ENCODE data around the gene CUL5.
"Not testable (repeated sequence)": the region's sequence is repeated elsewhere in the genome, so short reads cannot be mapped to it uniquely, and the experiment has no call there.

CUL5 gene

DNA sequence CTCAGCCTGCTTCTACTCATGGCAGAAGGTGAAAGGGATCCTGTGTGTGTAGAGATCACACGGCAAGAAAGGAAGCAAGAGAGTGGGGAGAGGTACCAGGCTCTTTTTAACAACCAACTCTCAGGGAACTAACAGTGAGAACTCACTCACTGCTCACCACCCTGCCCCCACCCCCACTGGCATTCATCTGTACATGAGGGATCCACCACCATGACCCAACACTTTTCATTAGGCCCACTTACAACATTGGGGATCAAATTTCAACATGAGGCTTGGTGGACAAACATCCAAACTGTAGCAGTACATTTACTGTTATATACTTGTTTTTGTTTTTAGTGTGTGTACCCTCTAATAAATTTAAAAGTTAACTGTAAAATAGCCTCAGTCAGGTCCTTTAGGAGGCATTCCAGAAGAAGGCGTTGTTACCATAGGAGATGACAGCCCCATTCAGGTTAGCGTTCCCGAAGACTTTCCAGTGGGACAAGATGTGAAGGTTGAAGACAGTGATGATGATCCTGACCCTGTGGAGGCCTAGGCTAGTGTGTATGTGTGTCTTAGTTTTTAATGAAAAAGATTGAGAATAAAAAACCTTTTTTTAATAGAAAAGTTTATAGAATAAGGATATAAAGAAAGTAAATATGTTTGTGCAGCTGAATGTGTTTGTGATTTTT lies 11.3 kb downstream of the CUL5 start:
- in situ Hi-C loops (cut with HindIII; ENCODE audit: low sequenced_read_pairs), result no loop called here

DNA sequence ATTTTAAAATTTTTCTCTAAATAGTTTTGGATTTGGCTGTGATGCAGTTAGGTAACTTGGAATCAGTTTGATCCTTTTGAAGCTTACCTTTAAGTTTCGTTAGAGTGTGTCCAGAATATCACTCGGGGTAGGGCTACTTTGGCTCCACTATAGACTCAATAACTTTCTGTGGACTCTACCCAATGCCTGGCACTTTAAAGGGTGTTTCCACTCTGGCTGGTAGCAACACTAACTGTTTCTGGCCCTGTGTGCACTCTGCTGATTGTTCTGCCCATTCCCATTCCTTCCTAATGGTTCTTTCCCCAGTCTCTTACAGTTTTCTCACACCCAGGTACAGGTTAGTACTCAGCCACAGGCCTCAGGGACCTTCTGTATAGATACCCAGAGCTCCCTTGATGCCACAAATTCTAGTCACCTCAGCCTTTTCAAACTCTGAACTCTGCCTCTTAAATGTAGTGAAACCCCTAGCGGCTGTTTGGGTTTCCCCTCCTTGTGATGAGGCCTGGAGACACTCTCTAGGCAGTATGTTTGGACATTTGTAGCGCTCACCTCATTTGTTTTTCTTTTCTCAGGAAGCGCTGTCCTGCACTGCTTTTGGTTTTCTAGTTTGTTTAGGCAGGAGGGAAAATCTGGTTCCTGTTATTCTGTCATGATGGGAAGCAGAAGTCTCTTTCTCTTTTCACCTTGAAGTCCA lies 16.8 kb downstream of the CUL5 start:
- in situ Hi-C loops (cut with HindIII; ENCODE audit: low sequenced_read_pairs), result no loop called here

DNA sequence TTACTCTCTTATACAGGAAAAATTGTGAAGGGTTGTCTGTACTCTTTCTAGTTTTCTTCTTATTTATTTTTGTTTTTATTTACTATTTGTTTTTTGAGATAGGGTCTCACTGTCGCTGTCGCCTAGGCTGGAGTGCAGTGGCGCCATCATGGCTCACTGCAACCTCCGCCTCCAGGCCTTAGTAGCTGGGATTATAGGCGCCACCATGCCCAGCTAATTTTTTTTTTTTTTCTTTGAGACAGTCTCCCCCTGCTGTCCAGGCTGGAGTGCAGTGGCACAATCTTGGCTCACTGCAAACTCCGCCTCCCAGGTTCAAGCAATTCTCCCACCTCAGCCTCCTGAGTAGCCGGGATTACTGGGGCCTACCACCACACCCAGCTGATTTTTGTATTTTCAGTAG lies 18.4 kb downstream of the CUL5 start:
- in situ Hi-C loops (cut with HindIII; ENCODE audit: low sequenced_read_pairs), result no loop called here

DNA sequence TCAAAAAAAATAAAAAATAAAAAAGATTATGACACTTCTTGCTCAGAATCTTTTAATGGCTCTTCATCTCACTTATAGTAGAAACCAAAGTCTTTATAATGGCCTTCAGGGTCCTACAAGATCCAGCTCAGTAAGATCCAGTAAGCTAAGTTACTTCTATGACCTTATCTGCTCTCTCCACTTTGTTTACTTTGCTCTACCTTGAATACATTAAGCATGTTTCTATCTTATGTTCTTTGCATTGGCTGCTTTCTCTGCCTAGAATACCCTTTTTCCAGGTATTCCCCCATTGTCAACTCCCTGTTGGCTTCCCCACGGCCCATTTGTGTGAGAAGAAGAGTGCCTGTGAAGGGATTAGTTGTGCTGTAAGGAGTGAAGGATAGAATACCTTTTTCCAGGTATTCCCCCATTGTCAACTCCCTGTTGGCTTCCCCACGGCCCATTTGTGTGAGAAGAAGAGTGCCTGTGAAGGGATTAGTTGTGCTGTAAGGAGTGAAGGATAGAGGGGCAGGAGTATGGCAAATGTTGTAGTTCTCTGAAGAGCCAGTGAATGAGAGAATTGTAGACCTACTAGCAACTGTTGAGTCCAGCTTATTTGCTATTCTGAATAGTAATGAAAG lies 20.2 kb downstream of the CUL5 start:
- in situ Hi-C loops (cut with HindIII; ENCODE audit: low sequenced_read_pairs), result not testable (repeated sequence)

DNA sequence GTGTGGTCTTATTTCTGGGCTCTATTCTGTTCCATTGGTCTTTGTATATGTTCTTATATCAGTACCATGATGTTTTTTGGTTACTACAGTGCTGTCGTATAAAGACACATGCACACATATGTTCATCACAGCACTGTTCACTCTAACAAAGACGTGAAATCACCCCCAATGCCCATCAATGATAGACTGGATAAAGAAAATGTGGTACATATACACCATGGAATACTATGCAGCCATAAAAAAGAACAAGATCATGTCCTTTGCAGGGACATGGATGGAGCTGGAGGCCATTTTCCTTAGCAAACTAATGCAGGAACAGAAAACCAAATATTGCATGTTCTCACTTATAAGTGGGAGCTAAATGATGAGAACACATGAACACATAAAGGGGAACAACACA lies 22.9 kb downstream of the CUL5 start:
- in situ Hi-C loops (cut with HindIII; ENCODE audit: low sequenced_read_pairs), result not testable (repeated sequence)

DNA sequence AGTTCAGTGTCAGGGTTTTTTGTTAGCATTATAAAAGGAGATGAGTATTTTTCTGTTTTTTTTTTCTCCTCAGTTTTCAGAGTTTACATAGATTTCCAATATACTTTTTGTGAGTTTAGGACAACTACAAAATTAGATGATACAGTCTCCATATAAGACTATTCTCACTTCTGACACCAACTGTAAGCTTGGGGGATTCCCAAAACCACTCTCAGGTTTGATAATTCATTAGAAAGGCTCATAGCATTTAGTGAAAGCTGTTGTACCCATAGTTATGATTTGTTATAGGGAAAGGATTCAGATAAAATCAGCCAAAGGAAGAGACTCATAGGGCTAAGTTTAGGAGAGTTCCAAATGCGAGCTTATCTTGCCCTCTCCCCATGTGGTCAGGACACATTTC lies 24.1 kb downstream of the CUL5 start:
- in situ Hi-C loops (cut with HindIII; ENCODE audit: low sequenced_read_pairs), result no loop called here

DNA sequence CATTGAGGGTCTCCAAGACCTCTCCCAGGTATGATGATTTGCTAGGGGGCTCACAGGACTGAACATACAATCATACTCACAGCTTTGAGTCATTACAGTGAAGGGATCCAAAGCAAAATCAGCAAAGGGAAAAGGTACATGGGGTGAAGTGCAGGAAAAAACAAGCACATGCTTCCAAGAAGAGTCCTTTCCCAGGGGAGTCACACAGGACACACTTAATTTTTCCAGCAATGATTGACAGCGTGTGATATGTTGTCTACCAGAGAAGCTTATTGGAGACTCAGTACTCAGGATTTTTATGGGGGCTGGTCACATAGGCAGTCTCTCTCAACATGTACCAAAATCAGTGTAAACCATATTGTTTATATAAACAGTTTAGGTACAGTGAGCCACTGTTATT lies 25.3 kb downstream of the CUL5 start:
- in situ Hi-C loops (cut with HindIII; ENCODE audit: low sequenced_read_pairs), result no loop called here

DNA sequence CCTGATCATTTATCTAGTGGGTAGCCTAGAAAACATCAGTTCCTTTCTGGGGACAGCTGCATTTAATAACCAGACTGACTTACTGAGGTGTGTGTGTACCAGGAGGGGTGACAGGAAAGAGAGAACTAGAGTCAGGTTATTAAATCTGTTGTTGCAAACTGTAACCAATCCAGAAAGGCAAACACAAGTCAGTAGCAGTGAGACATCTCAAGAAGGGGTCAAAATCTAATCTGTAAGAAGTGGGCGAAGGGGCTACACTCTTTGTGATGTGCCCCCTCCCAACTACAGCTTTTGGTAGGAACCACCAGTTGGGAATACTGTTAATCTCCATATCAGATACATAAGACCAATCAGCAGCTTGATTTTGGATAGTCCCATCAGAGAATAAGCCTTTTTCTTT lies 26.3 kb downstream of the CUL5 start:
- in situ Hi-C loops (cut with HindIII; ENCODE audit: low sequenced_read_pairs), result no loop called here

DNA sequence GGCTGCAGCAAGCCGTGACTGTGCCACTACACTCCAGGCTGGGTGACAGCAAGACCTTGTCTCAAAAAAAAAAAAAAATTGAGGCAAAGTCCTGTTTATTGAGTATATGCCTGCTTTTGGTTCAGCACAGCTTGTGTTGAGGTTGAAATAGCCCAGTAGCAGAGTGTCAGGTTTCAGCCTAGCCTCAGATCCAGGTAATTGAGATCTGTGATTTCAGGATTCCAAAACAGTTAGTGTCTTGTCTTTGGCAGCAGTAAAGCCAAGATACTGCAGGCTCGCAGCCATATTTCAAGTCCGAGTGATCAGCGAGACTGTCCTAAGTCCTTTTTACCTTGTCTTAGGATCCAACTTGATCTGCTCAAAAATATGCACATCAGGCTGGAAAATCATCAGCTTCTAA lies 27.0 kb downstream of the CUL5 start:
- in situ Hi-C loops (cut with HindIII; ENCODE audit: low sequenced_read_pairs), result no loop called here

DNA sequence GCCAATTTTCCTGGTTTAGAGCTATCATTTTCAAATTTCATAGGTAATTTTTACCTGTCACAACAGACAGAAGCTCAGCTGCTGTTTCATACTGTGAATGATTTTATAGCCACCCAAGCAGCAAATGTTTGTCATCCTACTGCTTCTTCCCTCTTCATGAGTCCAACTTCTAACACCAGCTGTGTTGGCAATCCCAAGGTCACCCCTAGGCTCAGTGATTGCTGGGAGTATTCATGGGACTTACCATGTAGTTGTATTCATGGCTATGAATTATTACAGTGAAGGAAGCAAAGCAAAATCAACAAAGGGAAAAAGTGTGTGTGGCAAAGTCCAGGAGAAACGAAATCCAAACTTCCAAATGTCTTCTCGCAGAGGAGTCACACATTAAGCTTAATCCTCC lies 28.5 kb downstream of the CUL5 start:
- in situ Hi-C loops (cut with HindIII; ENCODE audit: low sequenced_read_pairs), result no loop called here

DNA sequence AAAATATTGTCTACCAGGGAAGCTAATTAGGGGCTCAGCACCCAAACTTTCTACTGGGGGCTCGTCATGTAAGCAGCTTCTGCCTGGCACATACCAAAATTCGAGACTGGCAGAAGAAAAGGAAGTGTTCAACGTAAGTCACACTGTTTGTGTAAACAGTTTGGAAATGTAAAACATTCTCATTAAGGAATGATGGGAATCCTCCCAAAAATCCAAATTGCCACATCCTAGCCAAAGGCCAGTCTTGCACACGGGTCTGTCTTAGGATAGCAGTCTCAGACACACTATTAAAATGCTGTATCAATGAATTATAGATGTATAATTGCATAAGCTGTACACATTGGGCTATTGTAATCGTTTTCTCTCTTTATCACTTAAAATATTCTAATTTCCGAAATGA lies 28.9 kb downstream of the CUL5 start:
- in situ Hi-C loops (cut with HindIII; ENCODE audit: low sequenced_read_pairs), result no loop called here

DNA sequence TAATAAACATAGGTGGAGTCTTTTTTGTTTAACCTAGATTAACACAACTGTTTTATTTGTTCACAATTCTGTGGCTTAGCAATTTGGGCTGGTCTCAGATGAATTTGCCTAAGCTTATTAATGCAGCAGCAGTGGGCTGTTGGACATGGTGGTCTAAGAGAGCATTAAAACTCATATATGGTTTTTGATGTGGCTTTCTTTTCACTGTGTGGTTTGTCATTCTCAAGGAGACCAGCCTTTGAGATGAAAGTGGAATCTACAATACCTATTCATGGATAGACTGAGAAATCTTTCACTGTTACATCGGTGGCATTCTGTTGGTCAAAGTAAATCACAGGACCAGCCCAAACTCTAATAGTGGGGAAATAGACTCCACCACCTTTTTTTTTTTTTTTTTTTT lies 39.6 kb downstream of the CUL5 start:
- in situ Hi-C loops (cut with HindIII; ENCODE audit: low sequenced_read_pairs), result no loop called here

DNA sequence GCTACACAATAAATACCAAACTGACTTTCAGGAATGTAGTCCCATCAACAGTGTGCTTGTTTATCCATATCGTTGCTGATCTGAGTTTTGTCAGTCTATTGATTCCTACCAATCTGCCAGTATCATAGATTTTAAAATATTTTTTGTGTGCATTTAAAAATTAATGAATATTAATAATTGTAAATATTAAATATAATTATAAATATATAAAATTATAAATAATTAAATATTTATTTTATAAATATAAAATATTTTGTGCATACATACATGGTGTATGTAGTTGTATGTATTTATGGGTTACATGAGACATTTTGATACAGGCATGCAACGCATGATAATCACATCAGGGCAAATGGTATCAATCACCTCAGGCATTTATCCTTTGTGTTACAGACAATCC lies 53.6 kb downstream of the CUL5 start:
- in situ Hi-C loops (cut with HindIII; ENCODE audit: low sequenced_read_pairs), result no loop called here

DNA sequence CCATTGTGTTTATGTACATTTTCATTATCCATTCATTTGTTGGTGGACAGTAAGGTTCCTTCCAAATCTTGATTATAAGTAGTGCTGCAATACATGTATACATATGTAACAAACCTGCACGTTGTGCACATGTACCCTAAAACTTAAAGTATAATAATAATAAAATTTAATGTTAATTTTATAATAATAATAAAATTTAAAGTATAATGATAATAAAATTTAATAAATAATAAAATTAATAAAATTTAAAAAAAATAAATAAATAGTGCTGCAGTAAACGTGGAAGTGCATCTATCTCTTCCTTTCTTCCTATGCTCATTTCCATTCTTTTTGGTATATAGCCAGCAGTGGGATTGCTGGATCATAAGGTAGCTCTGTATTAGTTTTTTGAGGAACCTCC lies 54.7 kb downstream of the CUL5 start:
- in situ Hi-C loops (cut with HindIII; ENCODE audit: low sequenced_read_pairs), result no loop called here

DNA sequence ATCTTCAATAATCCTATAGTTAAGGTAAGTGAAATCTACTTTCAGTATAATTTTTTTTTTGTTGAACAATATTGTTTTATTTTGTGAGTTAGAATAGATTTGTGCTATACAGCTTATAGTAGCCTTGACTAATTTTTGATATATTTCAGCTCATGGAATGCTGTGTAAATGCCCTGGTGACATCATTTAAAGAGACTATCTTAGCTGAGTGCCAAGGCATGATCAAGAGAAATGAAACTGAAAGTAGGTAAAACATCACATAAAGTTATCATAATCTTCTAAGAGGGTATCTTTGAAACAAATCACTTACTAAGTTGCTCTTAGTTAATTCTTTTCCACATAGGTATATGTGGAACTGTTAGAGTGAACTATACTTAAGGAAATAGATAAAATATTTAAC lies 61.2 kb downstream of the CUL5 start:
- in situ Hi-C loops (cut with HindIII; ENCODE audit: low sequenced_read_pairs), result no loop called here

DNA sequence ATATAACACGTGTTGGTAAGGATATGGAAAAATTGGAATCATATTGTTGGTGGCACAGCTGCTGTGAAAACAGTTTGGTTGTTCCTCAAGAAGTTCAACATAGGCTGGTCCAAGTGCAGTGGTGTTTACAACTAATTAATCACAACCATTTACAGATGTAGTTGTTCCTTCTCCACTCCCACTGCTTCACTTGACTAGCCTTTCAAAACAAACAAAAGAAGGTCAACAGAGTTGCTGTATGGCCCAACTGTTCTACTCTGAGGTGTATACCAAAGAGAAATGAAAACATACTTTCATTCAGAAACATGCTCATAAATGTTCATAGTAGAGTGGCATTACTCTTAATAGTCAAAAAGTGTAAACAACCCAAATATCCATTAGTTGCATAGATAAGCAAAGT lies 76.1 kb downstream of the CUL5 start:
- in situ Hi-C loops (cut with HindIII; ENCODE audit: low sequenced_read_pairs), result no loop called here

DNA sequence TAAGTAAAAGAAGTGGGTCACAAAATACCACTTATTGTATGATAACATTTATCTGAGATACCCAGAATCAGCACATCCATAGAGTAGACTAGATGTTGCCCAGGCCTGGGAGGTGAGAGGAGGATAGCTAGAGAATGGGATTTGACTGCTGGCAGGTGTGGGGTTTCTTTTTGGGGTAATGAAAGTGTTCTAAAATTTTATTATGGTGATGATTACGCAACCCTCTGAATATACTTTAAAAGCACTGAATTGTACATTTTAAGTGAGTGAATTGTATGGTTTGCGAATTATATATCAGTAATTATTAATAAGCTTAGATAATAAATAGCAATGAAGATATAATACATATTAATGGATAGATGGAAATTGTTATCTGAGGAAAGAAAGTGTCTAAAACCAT lies 77.0 kb downstream of the CUL5 start:
- in situ Hi-C loops (cut with HindIII; ENCODE audit: low sequenced_read_pairs), result no loop called here

DNA sequence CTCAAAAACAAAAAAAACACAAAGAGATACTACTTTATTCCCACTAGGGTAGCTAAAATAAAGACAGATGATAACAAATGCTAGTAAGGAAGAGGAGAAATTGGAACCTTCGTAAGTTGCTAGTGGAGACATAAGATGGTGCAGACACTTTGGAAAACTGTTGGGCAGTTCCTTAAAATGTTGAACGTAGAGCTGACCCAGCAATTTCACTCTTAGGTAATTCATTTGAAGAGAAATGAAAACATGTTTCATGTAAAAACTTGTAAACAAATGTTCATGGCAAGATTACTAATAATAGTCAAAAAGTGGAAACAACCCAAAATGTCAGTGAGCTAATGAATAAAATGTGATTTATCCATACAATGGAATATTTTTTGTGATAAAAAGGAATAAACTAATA lies 83.4 kb downstream of the CUL5 start:
- in situ Hi-C loops (cut with HindIII; ENCODE audit: low sequenced_read_pairs), result no loop called here

DNA sequence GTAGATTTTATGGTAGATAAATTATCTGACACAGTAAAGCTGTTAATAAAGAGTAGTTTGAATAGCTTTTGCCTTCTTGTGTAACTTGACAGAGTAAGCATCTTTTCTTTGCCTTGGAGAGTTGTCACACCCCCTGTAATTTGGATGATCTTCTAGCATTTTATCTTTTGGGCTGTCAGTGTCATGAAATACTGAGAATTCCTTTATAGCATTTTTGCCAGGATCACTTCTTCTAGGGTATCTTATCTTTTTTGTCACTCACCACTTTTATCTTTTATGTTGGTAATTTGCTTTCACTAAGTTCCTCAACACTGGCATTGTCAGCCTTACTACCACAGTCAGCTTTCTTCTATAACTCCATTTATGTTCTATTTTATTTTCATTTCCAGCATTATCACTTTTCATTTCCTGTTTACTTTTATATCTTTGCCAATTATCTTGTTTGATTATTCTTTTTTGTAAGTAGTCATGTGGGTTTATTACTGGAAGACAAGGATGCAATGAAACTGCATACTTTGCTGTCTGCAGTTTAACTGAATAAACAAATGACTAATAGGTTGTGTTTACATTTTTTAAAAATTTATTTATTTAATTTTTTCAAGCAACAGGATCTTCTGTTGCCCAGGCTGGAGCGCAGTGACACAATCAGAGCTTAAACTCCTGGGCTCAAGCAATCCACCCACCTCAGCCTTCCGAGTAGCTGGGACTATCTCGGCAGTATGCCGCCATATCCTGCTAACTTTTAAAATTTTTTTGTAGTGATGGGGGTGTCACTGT lies 84.6 kb downstream of the CUL5 start:
- in situ Hi-C loops (cut with HindIII; ENCODE audit: low sequenced_read_pairs), result no loop called here

DNA sequence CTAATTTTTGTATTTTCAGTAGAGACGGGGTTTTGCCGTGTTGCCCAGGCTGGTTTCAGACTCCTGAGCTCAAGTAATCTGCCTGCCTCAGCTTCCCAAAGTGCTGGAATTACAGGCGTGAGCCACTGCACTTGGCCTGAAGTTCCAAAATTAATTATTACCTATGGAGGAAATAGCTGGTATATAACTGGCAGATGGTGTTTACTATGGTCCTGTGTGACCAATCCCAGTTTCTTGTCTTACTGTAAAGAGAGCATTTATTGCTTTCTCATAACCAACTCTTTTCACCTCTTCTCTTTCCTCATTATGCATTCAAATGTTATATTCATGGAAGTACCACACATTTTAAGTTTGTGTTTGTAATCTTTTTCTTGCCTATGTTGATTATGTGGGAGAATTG lies 88.5 kb downstream of the CUL5 start:
- in situ Hi-C loops (cut with HindIII; ENCODE audit: low sequenced_read_pairs), result no loop called here

DNA sequence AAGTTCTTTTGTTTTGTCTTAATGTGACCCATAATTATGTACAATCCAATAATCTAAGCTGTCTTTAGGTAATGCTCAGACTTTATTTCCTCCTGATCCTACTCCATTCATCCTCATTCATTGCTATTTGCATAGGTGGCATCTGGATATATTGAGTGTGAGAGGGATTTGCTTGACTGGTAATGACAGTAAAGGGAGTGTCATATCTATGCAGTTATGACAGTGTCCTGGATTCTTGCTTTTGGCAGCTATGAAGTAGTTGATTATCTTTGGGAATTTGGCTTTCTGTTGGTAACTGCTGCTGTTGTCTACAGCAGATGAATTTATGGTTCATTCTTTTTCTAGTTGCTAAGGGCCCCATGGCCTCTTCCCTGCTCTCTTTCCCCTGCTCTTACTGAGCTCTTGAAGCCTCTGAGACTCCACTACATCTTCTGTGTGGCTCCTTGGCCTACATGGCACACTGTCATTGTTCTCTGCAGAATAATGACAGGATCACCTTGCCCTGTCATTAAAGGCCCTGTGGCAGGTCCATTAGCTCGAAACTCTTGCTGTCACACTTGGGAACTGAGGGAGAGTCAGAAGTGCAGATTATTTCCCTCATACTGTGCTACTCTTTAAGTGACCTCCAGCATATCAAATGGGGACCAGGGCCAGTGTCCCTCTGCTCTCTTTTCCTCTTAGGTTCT lies 92.5 kb downstream of the CUL5 start:
- in situ Hi-C loops (cut with HindIII; ENCODE audit: low sequenced_read_pairs), result no loop called here

Measured in endothelial cell of hepatic sinusoid (primary cell).